RWPE1 (cell line): ENCODE results near the gene TMEM147.

Experiments
- CTCF ChIA-PET: fragments of 350-600 bp; sonication (Branson Sonifier 250); formaldehyde crosslinking; extraction: SDS; loops from one replicate; lab custom pipeline; 2021; lab: Yijun Ruan, JAX
- POLR2A ChIA-PET: fragments of 400-600 bp; formaldehyde crosslinking; extraction: SDS; loops from one replicate; lab custom pipeline; 2020; ENCODE audit warnings: antibody characterized with exemption; ENCODE audit not compliant: low non-redundant PET; lab: Yijun Ruan, JAX
- DNase-seq: peaks from one replicate; pipeline ENCODE4 v3.0.0; 2012; ENCODE audit warnings: low spot score
- H3K27ac ChIP-seq: fragments of 450-650 bp; 2 replicates; pipeline ENCODE4 v1.5.1; 2017
- TF ChIP-seq, protein P1 (sequence below): fragments of 450-650 bp; conservative IDR thresholded peaks from 2 replicates; pipeline ENCODE4 v1.5.1; 2017; ENCODE audit warnings: low read depth, mild to moderate bottlenecking

Gene TMEM147

DNA sequence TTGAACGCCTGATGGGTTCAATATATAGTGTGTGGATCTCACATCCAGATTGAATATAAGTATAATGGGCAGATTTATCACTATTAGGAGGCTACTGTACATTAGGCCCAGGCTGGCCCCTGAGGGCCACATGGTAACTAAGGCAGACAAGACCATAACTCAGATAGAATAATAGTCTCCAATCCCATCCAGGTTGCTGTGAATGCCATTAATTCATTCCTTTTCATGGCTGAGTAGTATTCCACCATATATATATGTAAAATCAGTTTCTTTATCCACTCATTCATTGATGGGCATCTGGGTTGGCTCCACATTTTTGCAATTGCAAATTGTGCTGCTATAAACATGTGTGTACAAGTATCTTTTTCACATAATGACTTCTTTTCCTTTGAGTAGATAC, 32.5 kb downstream of the TMEM147 start:
- no peak for DNase-seq
- ChIA-PET POLR2A (no interaction called here), CTCF (interaction anchor here (0.7 kb wide), 1 partner anchor 265 kb away, joined by 3 read pairs; no protein-coding TSS in a partner anchor)
- no peak overlapping the region for H3K27ac ChIP-seq
- TF ChIP-seq, protein P1, sequence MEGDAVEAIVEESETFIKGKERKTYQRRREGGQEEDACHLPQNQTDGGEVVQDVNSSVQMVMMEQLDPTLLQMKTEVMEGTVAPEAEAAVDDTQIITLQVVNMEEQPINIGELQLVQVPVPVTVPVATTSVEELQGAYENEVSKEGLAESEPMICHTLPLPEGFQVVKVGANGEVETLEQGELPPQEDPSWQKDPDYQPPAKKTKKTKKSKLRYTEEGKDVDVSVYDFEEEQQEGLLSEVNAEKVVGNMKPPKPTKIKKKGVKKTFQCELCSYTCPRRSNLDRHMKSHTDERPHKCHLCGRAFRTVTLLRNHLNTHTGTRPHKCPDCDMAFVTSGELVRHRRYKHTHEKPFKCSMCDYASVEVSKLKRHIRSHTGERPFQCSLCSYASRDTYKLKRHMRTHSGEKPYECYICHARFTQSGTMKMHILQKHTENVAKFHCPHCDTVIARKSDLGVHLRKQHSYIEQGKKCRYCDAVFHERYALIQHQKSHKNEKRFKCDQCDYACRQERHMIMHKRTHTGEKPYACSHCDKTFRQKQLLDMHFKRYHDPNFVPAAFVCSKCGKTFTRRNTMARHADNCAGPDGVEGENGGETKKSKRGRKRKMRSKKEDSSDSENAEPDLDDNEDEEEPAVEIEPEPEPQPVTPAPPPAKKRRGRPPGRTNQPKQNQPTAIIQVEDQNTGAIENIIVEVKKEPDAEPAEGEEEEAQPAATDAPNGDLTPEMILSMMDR: no peak

DNA sequence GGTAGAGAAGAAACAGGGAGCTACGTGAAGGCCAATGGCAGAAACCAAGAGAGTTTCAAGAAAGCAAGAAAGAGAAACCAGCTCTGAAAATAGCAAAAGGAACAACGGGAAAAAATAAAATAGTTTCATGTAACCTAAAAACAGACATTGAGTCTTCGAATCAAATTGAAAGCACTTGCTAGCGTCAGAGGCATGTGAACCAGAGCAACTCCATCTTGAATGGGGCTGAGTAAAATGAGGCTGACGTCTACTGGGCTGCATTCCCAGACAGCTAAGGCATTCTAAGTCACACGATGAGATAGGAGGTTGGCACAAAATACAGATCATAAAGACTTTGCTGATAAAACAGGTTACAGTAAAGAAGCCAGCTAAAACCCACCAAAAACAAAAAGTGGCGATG, 33.3 kb downstream of the TMEM147 start:
- POLR2A ChIA-PET: no interaction called here
- DNase-seq: no peak
- CTCF ChIA-PET: interaction anchor here (0.7 kb wide), 1 partner anchor 266 kb away, joined by 3 read pairs; no protein-coding TSS in a partner anchor
- TF ChIP-seq, protein P1: no peak
- H3K27ac ChIP-seq: no peak overlapping the region

DNA sequence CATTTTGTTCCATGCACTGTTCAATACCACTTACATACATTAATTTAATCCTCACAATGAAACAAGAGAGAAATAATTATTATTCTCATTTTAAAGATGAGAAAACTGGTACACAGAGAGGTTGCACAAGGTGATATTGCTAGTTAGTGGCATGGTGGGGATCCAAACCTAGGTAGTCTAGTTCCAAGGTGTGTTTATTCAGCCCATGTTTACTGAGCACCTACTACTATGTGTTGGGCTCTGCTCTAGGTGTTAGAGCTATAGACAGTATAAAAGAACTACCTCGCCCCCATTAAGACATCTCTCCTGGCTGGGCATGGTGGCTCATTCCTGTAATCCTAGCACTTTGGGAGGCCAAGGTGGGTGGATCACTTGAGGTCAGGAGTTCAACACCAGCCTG, 37.3 kb downstream of the TMEM147 start:
- DNase-seq: no peak
- CTCF ChIA-PET: interaction anchor here (0.7 kb wide), 1 partner anchor 11 kb away, joined by 7 read pairs; no protein-coding TSS in a partner anchor
- POLR2A ChIA-PET: no interaction called here
- TF ChIP-seq, protein P1: no peak
- H3K27ac ChIP-seq: no peak overlapping the region

DNA sequence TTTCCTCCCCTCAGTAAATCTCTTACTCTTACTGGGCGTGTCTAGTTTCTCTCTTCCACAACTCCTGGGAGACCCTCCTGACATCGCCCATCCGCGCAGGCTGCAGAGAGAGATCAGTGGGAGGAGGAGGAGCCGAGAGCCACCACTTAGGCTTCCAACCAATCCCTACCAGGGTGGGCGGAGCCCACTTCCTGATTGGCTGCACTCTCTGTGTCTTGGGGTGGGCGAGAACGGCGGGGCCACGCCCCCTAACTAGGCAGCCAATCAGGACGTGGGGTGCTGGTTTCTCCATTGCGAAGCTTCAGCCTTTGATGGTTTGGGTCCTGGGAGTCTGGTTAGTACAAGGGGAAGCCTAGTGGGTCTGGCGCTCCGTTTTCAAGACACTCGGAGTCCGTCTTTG, 40.4 kb downstream of the TMEM147 start, which contains the start of gene PMIS2:
TSS of gene PMIS2 (plus strand) at position 326 of the 400 bp plus-strand sequence. CDS start 87 bp downstream, outside the sequence.
- POLR2A ChIA-PET: no interaction called here

DNA sequence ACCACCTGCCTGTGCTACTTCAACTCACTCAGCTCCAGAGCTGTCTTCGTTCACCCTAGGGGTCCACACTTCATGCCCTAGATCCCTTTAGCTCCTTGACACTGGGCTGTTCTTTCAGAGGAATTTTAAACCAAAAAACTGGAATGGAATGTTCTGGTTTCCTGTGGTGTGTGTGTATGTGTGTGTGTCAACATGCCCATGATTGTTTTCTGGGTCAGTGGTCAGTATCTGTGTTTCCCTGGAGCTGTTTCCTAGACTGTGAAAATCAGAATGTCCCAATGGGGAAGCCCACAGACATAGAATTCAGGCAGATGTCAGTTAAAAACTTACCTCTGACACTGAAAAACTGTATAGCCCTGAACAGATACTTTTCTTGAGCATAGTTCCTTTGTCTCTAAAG, 41.9 kb downstream of the TMEM147 start:
- ChIA-PET POLR2A (no interaction called here), CTCF (interaction anchor here (0.6 kb wide), 1 partner anchor 433 kb away, joined by 3 read pairs; the partner anchor contains the start of gene FXYD5)
- no peak overlapping the region for H3K27ac ChIP-seq
- no peak for DNase-seq
- TF ChIP-seq, protein P1: no peak

More for the DNA sequence above, 40.4 kb downstream of the TMEM147 start, which contains the start of gene PMIS2:
- TF ChIP-seq, protein P1: no peak
- CTCF ChIA-PET: no interaction called here
- peak; percentile 38 for DNase-seq
- H3K27ac ChIP-seq: no peak within 1 kb of the TSS

DNA sequence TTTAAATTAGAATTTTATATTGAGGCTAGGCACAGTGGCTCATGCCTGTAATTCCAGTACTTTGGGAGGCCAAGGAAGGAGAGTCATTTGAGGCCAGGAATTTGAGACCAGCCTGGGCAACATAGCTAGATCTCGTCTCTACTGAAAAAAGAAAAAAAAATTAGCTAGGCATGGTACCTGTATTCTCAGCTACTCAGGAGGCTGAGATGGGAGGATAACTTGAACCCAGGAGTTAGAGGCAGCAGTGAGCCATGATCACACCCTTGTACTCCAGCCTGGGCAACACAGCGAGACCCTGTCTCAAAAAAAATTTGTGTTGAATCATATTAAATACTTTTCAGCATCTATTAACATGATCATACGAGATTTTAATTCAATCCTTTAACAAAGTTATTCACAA, 45.4 kb downstream of the TMEM147 start:
- DNase-seq: no peak
- ChIA-PET CTCF (interaction anchor here (0.6 kb wide), 1 partner anchor 66 kb away, joined by 3 read pairs; no protein-coding TSS in a partner anchor), POLR2A (no interaction called here)
- TF ChIP-seq, protein P1: no peak
- no peak overlapping the region for H3K27ac ChIP-seq
